Measurements from ENCODE around the gene MRPL14. TPM values are rescaled to one million over a fixed set of nuclear protein-coding genes. Genes with fewer than 3 reads are reported as not detected.

MRPL14 gene
- total RNA-seq, 1 experiment from 2014 or later = 69.6 TPM

Other genes starting within 250 kb of the MRPL14 start
- 58.2 TPM for gene TMEM63B, start 102 bp upstream of the MRPL14 start, total RNA-seq (2021; ENCODE audit: unreplicated experiment)
- gene CAPN11, start 31.4 kb upstream of the MRPL14 start, total RNA-seq (2021; ENCODE audit: unreplicated experiment) = not detected
- not detected for gene MYMX, start 89.5 kb upstream of the MRPL14 start, total RNA-seq (2021; ENCODE audit: unreplicated experiment)
- gene SLC29A1, start 96.1 kb upstream of the MRPL14 start, total RNA-seq (2021; ENCODE audit: unreplicated experiment) = 67.6 TPM
- 2,554 TPM for gene HSP90AB1, start 119.6 kb upstream of the MRPL14 start, total RNA-seq (2021; ENCODE audit: unreplicated experiment)
- gene SLC35B2, start 130.1 kb upstream of the MRPL14 start, total RNA-seq (2021; ENCODE audit: unreplicated experiment) = 50.5 TPM
- gene NFKBIE, start 138.1 kb upstream of the MRPL14 start, total RNA-seq (2021; ENCODE audit: unreplicated experiment) = 7.6 TPM
- gene TMEM151B, start 143.0 kb upstream of the MRPL14 start, total RNA-seq (2021; ENCODE audit: unreplicated experiment) = not detected
- 14.9 TPM for gene AARS2, start 185.9 kb upstream of the MRPL14 start, total RNA-seq (2021; ENCODE audit: unreplicated experiment)
- gene SPATS1, start 215.2 kb upstream of the MRPL14 start, total RNA-seq (2021; ENCODE audit: unreplicated experiment) = not detected

Measured in HCT116 (cell line).